NCI-H460 (cell line): Measurements from ENCODE around the gene HMGN4. TPM values are rescaled to one million over a fixed set of nuclear protein-coding genes. Genes with fewer than 3 reads are reported as not detected.
"Not testable (repeated sequence)": the region's sequence is repeated elsewhere in the genome, so short reads cannot be mapped to it uniquely, and the experiment has no call there.

Source experiments
- DNase-seq: peaks from one replicate; pipeline ENCODE4 v3.0.0-alpha.2; 2016; ENCODE audit warnings: low read depth; ENCODE audit errors: extremely low read depth
- polyA plus RNA-seq: library from polyadenylated mRNA; depleted of rRNA; stranded (reverse); fragments of >200 nt; gene quantifications from 2 replicates; pipeline ENCODE4 v1.2.3, GENCODE V29; 2014; cell fraction: nucleus; rRNA removed
- total RNA-seq: library from RNA; depleted of rRNA; stranded (reverse); fragments of >200 nt; shearing (Covaris generic); gene quantifications from 2 replicates; pipeline ENCODE4 v1.2.3, GENCODE V29; 2014; rRNA removed

The HMGN4 gene
- total RNA-seq = 79.8 and 84.3 TPM in 2 replicates
- 70.1 and 83.2 TPM in 2 replicates for polyA plus RNA-seq

- DNase-seq = peak; percentile 82
Observed at GRCh38 chr6:26537846-26538571, at the start of gene HMGN4. HMGN4 (plus strand) TSS chr6:26538366; CDS start chr6:26545207, 6,841 bp downstream.

- DNase-seq = no peak
Observed at GRCh38 chr6:26489996-26490964, 47.9 kb upstream of the HMGN4 start.

GRCh38 chr6:26491604-26492003, 46.6 kb upstream of the HMGN4 start:
- no peak for DNase-seq

GRCh38 chr6:26493258-26493657, 44.9 kb upstream of the HMGN4 start:
- DNase-seq = no peak

GRCh38 chr6:26494117-26494516, 44.0 kb upstream of the HMGN4 start:
- DNase-seq = no peak

GRCh38 chr6:26495281-26495680, 42.9 kb upstream of the HMGN4 start:
- DNase-seq = no peak

- no peak for DNase-seq
Observed at GRCh38 chr6:26497610-26498009, 40.6 kb upstream of the HMGN4 start.

- no peak for DNase-seq
Observed at GRCh38 chr6:26500102-26500501, 38.1 kb upstream of the HMGN4 start, which contains the start of gene BTN1A1. BTN1A1 (plus strand) TSS chr6:26500303; CDS start chr6:26501287, 984 bp downstream.

- DNase-seq = no peak
Observed at GRCh38 chr6:26501482-26501986, 36.6 kb upstream of the HMGN4 start.

- no peak for DNase-seq
Observed at GRCh38 chr6:26502165-26502564, 36.0 kb upstream of the HMGN4 start.

GRCh38 chr6:26502626-26503025, 35.5 kb upstream of the HMGN4 start:
- no peak for DNase-seq

GRCh38 chr6:26507658-26508057, 30.5 kb upstream of the HMGN4 start:
- DNase-seq = no peak

- DNase-seq = not testable (repeated sequence)
Observed at GRCh38 chr6:26511033-26511432, 27.1 kb upstream of the HMGN4 start.

- DNase-seq = no peak
Observed at GRCh38 chr6:26514984-26515383, 23.2 kb upstream of the HMGN4 start.

- no peak for DNase-seq
Observed at GRCh38 chr6:26516481-26517427, 21.4 kb upstream of the HMGN4 start.

GRCh38 chr6:26519359-26519758, 18.8 kb upstream of the HMGN4 start:
- no peak for DNase-seq

- DNase-seq = no peak
Observed at GRCh38 chr6:26520237-26520849, 17.8 kb upstream of the HMGN4 start.

- peak; percentile 76 for DNase-seq
Observed at GRCh38 chr6:26520850-26521599, 17.1 kb upstream of the HMGN4 start.
